KG1 (cell line): ENCODE measurements around the gene SIM2.

Experiments used
- DNase-seq: peaks from one replicate; lab custom pipeline; 2025; lab: John Stamatoyannopoulos, UW

Gene SIM2

DNA sequence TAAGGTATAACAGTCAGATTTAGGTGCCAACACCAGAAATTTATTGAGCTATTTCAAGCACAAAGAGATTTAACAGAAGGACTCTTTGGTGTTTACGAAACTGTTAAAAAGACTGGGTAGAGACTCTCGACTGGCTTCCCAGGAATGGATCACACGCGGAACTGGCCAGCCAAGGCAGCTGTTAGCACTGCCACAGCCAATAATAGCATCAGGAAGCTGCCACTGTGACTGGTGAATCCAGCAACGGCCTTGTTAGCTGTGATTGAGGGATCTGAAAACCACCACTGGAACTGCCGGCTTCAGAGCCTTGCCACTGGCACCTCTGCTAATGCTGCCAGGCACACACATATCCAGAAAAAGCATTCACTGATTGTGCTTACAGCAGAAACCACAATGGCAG lies 10.6 kb upstream of the SIM2 start:
- DNase-seq, result no peak

DNA sequence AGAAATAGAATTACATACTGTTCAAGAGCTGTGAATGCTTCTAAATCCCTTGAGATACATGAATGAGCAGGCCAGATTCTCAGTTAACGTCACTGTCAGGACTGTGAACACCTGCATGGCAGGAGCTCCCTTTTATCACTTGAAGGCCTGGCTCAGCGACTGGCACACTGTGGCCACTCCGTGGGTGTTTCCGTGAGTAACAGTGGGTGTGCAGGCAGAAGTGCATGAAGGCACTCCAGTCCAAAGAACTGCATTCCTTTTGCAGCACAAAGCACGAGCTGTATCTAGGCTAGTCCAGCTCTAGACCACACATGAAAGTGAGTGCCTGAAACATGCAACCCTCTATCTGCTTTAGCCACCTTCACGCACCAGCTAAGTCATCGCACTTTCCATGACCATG lies 9.6 kb upstream of the SIM2 start:
- no peak for DNase-seq

GRCh38 chr21:36690628-36691554 lies 8.0 kb upstream of the SIM2 start:
- DNase-seq, result no peak

DNA sequence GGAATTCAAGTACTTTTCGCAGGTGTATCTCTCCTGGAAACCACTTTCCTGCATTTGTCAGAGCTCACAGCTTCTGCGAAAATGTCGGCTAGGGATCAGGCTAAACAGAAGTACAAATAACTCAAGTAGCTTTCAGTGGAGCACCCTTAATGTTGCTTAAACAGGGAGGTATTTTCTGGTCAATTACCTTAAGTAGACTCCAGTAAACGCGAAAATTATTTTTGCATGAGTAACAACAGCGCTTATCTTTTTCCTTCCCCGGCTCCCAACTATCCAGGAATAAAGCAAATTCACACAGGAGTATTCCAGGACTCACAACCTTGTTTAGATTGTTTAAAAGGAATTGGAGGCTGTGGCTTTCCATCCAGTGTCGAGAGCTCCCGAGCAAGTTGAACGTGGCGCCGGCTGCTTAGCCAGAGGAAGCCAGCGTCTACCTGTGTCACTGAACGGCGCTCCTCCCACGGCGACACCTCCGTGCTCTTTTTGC lies 7.3 kb upstream of the SIM2 start:
- no peak for DNase-seq

DNA sequence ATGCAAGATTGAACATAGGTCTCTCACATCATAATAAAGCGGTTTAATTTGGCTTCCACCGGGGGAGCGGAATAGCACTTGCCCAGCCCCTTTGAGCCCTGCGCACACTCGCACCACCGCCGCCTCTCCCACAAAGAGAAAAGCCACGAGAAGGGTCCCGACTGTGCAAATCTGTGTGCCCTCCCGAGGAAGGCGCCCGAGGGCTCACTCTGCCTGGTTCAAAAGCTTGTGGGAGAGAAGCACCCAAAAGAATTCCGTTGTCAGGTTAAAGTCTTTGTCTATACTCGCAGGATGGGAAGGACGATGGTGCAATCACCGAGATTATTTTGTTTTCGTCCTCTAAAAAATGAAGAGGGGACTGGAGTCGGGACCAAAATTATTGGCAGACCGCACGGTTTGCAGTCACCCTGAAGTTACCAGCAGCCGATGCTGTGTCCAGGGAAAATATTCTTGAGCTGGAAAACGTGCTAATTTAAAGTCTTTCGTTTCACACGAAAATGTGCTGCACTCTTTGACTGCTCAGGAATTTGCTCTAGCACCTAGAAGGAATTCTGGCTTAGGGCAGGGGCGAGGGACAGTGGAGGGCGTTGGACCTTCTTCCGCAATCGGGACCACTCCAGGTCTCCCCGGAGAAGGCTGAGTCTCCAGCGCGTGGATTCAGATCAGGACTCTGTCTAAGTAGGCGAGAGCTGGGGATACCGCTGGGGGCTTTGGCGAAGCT lies 6.6 kb upstream of the SIM2 start:
- DNase-seq, result no peak

DNA sequence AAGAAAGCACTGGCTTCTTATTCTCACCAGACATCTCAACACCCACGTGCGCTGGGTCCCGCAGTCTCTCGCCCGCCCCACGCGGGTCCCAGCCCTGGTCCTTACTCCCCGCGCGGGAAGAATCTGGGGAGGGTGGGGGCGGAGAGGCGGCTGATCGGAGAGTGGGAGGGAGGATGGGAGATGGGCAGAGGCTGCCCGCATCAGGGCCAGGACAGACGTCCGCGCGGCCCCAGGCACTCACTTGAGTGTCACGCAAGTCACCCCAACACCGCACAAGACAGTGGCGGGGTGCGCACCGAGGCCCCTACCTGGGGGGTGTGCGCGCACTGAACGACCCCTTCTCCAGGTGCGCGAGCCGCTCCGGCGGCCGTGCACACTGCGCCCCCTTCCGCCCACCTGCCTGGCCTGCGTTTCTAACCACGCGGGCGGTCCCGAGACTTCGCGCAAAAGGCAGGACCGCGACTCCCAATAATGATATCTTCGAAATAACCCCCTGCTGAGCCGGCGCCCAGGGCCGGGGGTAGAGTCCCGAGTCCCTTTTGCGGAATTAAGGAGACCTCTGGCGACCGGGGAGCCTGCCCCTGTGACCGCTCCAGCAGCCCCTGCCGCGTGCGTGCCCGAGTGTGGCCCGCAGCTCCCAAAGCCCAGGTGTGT lies 6.0 kb upstream of the SIM2 start:
- DNase-seq, result no peak

DNA sequence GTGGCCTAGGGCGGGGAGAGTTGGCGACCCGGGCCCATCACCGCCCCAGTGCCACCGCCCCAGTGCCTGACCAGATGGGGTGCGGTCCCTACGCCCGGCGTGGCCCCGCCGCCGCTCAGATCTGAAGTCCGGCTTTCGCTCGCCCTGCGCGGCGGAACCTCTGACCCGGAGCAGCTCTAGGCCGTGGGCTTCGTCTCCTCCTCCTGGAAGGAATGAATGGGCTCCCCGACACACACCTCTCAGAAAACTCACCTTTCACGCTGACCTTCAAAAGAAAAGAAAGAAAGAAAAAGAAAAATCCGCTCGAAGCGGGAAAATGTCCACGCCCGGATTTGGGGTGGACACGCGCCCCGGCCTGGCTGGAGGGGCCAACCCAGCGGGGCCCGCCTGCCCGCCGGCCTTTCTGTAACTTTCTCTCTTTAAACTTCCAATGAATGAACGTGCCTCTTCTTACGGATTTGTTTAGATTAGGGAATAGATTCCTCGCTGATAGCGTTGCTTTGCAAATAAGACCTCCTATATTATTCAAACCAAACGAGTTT lies 5.4 kb upstream of the SIM2 start:
- DNase-seq, result no peak

DNA sequence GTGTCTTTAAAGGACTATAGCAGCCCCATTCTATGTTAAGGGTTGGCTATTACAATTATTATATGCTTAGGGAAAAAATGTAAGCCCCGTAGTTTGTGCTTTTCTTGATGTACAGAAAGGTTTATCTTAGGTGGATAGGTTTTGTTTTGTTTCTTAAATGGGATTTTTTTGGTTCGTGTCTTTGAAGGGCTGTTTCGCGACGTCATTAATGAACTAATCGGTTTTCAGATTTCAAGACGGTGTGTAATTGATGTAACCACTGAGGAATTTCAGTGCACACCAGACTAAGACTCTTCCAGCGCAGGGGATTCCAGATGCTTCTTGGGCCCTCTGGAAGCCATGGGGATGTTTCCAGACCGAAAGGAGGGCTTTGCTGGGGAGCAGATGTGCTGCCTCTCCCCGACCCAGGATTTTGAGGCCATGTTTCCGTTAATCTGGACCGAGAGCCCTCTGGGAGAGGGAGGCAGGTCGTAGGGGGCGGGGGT lies 4.8 kb upstream of the SIM2 start:
- no peak for DNase-seq

DNA sequence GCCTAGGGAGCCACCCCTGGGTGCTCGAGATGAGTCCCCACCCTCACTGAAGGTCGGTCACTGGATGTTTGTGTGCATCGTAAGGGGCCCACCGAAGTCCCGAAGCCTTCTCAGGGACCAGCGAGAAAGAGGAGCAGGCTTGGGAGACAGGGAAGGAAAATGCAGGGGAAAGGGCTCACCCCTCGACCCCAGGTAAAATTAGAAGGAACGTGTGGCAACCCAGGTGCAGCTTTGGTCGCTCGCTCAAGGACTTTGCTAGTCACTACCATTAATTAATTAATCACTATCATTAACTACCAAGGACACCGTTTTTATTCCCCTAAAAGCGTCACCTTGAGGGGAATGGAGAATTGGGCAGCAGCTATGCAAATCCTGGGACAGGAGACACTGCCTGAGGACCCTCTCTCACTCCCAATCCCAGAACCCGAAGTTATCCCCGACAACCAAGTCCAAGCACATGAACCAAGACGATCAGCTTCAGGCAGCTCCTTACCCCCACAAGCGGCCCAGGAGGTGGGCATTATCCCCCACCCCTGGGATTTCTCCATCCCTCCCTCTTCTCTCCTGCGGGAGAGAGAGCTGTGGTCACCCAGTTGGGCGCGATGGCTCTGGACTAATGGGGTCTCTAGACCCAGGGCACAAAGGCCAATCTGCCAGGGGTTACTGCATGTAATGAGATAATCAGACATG lies 4.2 kb upstream of the SIM2 start:
- no peak for DNase-seq

GRCh38 chr21:36695283-36695634 lies 3.7 kb upstream of the SIM2 start:
- no peak for DNase-seq

GRCh38 chr21:36695671-36696389 lies 3.1 kb upstream of the SIM2 start:
- no peak for DNase-seq

DNA sequence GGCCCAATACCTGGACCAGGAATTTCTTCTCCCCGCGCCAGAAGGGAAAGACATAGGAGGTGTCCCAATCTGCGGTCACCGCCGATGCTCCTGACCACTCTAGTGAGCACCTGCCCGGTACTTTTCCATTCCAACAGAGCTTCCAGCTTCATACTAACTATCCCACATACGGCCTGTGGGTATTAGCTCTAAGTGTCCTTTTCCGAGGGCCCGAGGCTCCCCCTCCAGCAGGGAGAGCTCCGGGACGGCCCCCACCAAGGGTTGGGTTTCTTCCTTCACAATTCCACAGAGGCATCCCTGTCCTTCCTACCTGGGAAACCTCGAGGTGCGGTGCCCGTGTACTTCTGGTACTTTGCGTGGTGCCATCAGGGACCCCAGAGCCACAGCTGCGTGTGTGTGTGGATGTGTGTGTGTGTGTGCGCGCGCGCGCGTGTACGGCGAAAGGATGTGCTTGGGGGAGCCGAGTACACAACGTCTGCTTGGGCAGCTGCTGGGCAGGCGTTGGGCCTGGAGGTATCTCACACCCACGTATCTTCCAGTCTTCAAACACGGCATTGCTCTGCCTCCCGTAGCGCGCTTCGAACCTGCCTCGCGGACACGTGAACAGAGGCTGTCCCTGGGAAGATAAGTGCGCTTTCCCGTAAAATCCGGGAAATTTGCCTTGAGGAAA lies 2.4 kb upstream of the SIM2 start:
- no peak for DNase-seq

DNA sequence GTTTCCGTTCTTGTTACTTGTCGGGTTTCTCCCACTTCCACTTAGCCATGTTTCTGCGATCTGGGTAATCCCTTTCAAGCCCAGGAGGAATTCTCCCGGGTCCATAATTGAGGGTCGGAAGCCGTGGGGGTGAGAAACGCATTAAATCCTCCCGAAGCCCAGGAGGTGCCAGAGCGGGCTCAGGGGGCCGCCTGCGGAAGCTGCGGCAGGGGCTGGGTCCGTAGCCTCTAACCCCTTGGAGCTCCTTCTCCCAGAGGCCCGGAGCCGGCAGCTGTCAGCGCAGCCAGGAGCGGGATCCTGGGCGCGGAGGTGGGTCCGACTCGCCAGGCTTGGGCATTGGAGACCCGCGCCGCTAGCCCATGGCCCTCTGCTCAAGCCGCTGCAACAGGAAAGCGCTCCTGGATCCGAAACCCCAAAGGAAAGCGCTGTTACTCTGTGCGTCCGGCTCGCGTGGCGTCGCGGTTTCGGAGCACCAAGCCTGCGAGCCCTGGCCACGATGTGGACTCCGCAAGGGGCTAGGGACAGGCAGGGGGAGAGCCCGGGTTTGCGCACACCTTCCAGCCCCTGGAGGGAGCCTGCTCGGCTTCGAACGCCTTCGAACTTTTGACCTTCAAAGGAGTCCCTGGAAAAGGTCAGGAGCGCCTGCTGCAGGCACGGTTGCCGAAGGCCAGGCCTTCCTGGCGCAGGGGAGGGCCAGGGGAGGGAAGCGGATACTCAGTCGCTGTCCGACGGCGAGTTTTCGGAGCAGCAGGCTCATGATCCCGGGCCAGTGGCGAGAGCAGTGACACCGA lies 1.7 kb upstream of the SIM2 start:
- DNase-seq, result no peak

- no peak for DNase-seq
Observed at GRCh38 chr21:36697851-36698384, 997 bp upstream of the SIM2 start.

- no peak for DNase-seq
Observed at GRCh38 chr21:36698385-36698980, 432 bp upstream of the SIM2 start.

- DNase-seq, result no peak
Observed at GRCh38 chr21:36699546-36700294, 805 bp downstream of the SIM2 start.

GRCh38 chr21:36700295-36700970 lies 1.5 kb downstream of the SIM2 start:
- no peak for DNase-seq
